SH-SY5Y (cell line): ENCODE results near the gene PMPCB.

Experiments
- GATA2 ChIP-seq: IDR thresholded peaks from 2 replicates; pipeline ENCODE4 v1.6.1; 2011; ENCODE audit warnings: mild to moderate bottlenecking, low read depth, low read length
- GATA3 ChIP-seq: IDR thresholded peaks from 2 replicates; pipeline ENCODE4 v1.6.1; 2011; ENCODE audit warnings: low read depth, mild to moderate bottlenecking, low read length, moderate library complexity

The PMPCB gene

DNA sequence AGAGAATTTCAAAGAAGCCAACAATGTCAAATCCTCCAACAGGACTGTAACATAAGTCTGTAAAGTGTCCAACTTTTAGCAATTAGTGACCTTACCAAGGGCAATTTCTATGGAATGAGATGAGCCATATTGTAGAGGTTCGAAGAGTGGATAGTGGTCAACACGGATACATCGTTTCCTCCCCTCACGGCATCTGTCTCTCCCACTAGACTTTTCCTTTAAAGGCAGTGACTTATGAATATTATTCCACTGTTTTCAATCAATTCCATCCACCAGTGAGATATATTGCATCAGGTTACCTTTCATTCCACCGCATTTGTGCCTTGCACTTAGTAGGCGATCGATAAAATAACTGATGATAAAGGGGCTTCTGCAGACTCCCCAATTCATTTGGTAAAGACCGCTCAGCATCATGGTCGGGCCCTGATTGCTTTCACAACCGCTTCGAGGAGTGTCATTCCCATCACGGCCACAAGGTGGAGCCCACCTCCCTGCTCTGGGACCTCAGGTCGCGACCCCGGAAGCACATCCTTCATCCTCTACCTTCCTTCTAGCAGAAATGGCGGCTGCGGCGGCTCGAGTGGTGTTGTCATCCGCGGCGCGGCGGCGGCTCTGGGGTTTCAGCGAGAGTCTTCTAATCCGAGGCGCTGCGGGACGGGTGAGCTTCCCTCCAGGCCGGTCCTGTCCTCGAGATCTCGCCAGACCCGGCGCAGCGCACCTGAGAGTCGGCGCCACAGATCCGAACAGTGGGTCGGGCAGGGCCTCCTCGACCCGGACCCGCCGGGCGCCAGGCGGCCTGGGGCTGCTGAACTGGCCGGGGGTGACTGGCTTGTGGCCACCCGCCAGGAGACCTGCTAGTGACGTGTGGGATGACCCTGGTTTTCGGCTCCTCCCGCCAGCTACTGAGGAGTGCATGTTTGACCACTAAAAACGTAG lies at the start of gene PMPCB:
Gene PMPCB (plus strand): TSS at position 535 of the 936 bp plus-strand sequence. CDS start 25 bp downstream, at position 560.
- TF ChIP-seq GATA3 (no peak), GATA2 (no peak; the same call in 1 of the 2 replicates)

DNA sequence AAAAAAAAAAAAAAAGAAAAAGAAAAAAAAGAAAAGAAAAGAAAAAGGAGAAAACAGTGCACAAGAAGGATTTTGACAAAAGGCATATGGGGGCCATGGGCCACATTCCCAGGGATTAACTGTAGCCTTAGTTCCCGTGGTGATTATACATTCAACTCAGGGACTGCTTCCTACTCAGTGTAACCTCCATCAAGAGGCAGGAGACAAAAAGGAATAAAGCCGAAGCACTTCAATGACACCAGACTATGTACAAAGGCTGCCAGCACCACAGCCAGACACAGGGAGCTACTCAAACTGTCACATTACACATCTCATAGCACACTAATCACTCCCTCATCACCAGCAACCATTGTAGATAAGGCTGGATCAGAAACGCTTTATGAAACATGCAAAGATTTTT lies 5.1 kb upstream of the PMPCB start:
- TF ChIP-seq GATA2 (no peak), GATA3 (no peak)

GRCh38 chr7:103293526-103293925 lies 3.7 kb upstream of the PMPCB start:
- no peak for TF ChIP-seq GATA3
- no peak for TF ChIP-seq GATA2

DNA sequence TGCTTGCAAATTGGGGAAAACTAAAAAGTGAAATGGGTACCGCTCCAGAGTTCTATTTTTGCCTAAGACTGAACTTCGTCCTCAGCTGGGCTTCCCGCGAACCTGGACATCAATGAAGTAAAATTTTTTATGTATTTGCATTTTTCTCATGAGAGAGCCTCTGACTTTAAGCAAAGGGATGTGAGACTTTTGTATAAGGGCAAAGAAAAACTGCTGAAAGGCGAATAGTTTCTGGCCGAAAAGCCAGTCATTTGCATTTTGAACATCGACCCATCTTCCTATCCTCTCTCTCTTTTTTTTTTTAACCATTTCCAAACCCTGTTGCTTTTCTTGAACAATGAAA lies 573 bp downstream of the PMPCB start:
- TF ChIP-seq GATA3 (no peak), GATA2 (no peak)

DNA sequence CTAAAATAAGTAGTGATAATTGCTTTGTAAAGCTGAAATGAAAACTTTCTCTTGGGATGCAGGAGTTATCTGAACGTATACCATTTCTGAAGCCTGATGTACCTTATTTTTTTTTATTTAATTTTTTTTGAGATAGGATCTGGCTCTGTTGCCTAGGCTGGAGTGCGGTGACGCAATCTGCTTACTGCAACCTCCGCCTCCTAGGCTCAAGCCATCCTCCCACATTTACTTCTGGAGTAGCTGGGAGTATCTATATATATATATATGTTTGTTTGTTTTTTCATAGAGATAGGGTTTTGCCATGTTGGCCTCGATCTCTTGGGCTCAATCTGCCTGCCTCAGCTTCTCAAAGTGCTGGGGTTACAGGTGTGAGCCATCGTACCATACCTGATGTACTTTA lies 2.4 kb downstream of the PMPCB start:
- TF ChIP-seq GATA2 (no peak), GATA3 (no peak)

DNA sequence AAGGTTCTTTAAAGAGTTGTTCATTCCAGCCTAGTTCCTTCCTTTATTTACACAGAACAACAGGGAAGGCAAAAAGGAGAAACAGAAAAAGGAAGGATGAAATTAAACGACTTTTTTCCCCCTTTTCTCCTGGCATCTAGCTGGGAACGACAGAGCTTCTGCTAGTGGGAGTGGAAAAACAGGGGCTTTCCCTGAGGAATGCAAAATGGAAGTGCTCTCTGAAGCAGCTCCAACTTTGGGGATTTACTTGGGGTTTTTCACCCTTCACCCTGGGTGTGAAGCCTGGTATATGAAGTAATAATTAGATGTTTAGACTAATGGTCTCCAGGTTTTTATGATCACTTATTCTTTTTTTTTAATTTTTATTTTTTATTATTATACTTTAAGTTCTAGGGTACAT lies 4.2 kb downstream of the PMPCB start:
- no peak for TF ChIP-seq GATA2
- no peak for TF ChIP-seq GATA3

DNA sequence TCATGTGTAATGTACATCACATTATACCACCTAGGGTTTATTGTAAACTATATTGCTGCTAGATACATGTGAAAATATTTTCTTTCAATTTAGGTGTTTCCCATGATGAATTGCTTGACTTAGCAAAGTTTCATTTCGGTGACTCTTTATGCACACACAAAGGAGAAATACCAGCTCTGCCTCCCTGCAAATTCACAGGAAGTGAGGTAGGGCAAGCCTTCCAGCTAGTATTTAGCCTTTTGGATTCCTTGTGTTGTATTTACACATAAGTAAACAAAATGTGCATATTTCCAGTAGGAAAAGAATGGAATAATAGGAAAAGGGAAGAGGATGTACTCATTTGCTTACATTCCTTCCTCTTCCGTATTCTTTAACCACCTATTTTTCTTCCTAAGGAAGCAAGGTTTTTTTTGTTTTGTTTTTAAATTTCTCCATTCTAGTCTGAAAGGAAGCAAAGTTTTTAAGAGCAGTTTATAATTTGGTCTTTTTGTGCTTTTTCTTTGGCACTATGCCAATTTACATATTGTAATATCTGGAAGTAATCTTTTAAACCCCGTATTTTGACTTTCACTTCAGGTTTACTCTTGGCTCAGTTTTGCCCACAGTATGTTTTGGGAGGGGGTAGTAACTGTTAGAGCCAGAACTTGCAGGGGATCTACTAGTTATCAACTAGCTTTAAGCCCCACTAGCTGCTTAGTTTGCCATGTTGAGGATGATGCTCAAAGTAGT lies 10.4 kb downstream of the PMPCB start:
- no peak for TF ChIP-seq GATA3

DNA sequence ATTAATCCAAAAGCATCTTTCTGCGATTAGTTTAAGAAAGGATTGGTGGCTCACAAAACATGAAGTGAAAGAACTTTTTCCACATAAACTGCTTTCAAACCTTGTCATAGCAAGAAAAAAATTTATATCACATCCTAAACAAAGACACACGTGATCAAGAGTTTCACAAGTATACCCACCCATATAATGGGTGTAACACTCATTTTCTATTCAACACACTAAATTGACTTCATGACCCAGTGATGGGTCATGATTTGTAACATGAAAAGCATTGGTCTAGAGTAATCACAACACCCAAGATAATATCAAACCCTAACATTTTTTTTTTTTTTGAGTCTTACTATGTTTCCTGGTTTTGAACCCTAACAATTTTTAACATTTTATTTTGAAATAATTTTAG lies 17.6 kb downstream of the PMPCB start:
- TF ChIP-seq GATA3 (no peak), GATA2 (no peak)

- TF ChIP-seq GATA2: no peak
- TF ChIP-seq GATA3: no peak
These were observed 19.2 kb downstream of the PMPCB start for GRCh38 chr7:103316380-103316941.

GRCh38 chr7:103317009-103317408 lies 19.8 kb downstream of the PMPCB start:
- no peak for TF ChIP-seq GATA2
- TF ChIP-seq GATA3: no peak

DNA sequence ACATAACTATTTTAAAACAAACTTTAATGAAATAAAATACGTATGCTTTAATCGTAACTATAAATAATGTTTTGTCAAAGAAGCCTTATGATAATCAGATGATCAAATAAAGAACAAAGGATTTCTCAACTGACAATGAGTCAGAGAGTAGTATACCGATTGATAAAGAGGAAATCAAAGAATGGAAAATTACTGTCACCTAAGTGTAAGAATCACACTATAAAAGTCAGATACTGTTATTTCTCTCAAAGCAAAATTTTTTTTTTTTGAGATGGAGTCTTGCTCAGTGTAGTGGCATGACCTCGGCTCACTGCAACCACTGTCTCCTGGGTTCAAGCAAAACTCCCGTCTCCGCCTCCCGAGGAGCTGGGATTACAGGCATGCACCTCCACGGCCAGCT lies 28.5 kb downstream of the PMPCB start:
- no peak for TF ChIP-seq GATA3

- TF ChIP-seq GATA3: no peak
- no peak for TF ChIP-seq GATA2
These were observed 39.5 kb downstream of the PMPCB start for GRCh38 chr7:103336761-103337160.

DNA sequence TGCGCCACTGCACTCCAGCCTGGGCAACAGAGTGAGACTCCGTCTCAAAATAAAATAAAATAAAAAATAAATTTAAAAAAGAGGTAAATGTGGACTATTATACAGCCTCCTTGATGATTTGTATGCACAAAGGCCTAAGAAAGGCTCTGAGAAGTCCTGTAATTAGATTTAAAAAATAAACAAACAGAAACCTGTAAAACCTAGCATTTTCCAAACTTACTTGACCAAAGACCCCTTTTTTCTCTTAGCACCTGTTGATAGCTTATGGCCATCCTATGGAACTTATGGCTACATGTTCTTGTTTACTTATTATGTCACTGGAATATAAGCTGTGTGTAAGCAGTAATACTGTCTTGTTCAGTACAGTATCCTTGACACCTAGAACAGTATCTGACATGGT lies 41.6 kb downstream of the PMPCB start:
- no peak for TF ChIP-seq GATA2
- no peak for TF ChIP-seq GATA3

DNA sequence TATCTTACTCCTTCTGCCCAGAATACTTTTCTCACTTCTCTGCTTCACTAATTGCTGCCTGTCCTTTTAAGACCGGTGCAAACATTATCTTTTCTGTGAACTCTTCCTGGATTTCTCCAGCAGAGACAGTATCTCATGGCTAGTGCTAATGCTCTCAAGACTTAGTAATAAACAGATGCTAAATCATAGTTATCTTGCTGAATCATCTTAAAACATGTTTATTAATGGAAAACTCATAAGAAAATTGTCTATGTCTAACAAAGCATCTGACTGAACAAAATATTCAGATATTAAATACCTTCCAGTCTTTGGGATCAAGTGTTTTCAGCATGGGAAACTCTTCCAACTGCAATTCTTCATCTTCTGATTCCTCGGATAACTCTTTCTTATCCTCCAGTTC lies 44.2 kb downstream of the PMPCB start:
- TF ChIP-seq GATA2 (no peak), GATA3 (no peak)

DNA sequence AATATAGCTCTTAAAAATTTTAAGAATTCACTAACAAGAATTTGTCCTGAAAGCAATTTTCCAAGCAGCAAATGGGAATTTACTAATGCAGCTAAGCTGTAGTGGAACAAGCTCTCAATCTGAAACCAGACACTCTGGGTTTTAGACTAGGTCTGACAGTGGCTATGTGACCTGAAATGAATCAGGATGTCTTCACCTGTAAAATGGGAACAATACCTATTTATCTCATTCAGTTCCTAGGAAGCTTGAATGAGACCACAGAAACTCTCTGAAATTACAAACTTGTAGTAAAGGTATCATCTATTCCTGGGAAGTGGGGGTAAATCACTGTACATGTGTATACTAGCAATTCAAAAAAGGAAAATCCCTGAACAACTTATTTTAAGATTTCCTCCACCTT lies 46.1 kb downstream of the PMPCB start:
- TF ChIP-seq GATA3 (no peak), GATA2 (no peak)
